Suprapubic skin (tissue), 3 donors: ENCODE data around the gene CDH4.

Experiments used
- EP300 ChIP-seq: sonication (generic); formaldehyde crosslinking; IDR thresholded peaks from one replicate; pipeline ENCODE4 v1.6.1; 2017; ENCODE audit warnings: antibody characterized with exemption
- POLR2A ChIP-seq, 2 donors: fragments of 450-650 bp; IDR thresholded peaks; one replicate each; pipeline ENCODE4 v1.6.1; 2017; ENCODE audit warnings: antibody characterized with exemption in 2 of 2, mild to moderate bottlenecking in 2 of 2, moderate library complexity in 2 of 2
- TF ChIP-seq, protein P1 (sequence below), 2 donors: fragments of 200-600 bp in 1 of 2; fragments of 450-650 bp in 1 of 2; sonication (generic) in 1 of 2; IDR thresholded peaks; one replicate each; pipeline ENCODE4 v1.5.1; 2016 to 2019; ENCODE audit warnings: antibody characterized with exemption in 2 of 2, mild to moderate bottlenecking in 1 of 2, moderate library complexity in 1 of 2

- TF ChIP-seq POLR2A (IDR thresholded peaks at IDR 0.05) (no peak), EP300 (no peak)
- TF ChIP-seq, protein P1, sequence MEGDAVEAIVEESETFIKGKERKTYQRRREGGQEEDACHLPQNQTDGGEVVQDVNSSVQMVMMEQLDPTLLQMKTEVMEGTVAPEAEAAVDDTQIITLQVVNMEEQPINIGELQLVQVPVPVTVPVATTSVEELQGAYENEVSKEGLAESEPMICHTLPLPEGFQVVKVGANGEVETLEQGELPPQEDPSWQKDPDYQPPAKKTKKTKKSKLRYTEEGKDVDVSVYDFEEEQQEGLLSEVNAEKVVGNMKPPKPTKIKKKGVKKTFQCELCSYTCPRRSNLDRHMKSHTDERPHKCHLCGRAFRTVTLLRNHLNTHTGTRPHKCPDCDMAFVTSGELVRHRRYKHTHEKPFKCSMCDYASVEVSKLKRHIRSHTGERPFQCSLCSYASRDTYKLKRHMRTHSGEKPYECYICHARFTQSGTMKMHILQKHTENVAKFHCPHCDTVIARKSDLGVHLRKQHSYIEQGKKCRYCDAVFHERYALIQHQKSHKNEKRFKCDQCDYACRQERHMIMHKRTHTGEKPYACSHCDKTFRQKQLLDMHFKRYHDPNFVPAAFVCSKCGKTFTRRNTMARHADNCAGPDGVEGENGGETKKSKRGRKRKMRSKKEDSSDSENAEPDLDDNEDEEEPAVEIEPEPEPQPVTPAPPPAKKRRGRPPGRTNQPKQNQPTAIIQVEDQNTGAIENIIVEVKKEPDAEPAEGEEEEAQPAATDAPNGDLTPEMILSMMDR (IDR thresholded peaks at IDR 0.05): no peak
Measured at GRCh38 chr20:61615806-61616205, 363.7 kb downstream of the CDH4 start.
